LNCaP clone FGC (cell line): ENCODE data around the gene CPTP.

Experiments
- DNase-seq: peaks from one replicate; pipeline ENCODE4 v3.0.0-alpha.2; 2011; ENCODE audit warnings: low read depth
- H3K4me3 ChIP-seq: 2 replicates; pipeline ENCODE4 v1.5.1; 2011; ENCODE audit warnings: mild to moderate bottlenecking, low read depth, low read length, control low read depth
- TF ChIP-seq, protein P1 (sequence below): IDR thresholded peaks from 2 replicates; pipeline ENCODE4 v1.5.1; 2012; ENCODE audit warnings: mild to moderate bottlenecking; ENCODE audit not compliant: control insufficient read depth, insufficient read depth; ENCODE audit errors: extremely low read depth

Gene CPTP

DNA sequence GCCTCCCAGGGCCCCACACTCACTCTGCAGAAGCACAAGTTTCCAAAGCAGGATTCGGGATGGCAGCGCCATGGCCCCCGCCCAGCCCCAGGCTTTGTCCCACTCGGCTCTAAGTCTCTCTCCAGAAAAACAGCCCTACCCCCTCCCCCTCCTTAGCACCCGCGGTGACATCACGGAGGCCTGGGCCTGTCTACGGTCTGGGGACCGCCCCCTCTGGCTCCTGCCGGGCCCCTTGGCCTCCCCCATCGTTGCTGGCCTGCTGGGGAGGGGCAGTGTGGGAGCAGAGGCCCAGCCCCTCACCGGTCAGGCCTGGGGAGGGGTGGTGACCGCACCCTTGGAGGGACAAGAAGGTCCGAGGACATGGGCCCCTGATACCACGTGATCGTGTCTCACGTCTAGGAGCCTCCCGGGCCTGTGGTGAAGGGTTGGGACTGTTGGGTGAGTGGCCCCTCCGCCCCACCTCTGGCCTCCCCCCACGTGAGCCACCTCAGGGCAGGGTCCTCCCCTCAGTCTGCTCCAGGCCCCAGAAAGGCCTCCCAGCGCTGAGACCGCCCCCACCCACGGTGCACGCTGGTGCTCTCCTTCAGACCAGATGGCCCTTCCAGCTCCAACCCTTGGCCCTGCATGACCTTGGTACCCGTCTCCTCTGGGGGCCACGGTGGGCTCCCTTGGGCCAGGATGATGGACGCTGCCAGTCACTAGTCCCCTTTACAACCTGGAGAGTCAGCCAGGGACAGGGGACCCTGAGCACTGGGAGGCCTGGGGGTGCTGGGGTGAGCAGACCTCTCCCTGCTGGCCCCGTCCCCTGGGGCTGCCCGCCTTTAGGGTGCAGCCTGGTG lies 34.0 kb downstream of the CPTP start, which contains the start of gene MXRA8:
Gene MXRA8, minus strand, starts transcription at position 123 of the 839 bp plus-strand sequence. Its CDS starts 51 bp downstream, at position 72.
- no peak within 1 kb of the TSS for H3K4me3 ChIP-seq
- TF ChIP-seq, protein P1, sequence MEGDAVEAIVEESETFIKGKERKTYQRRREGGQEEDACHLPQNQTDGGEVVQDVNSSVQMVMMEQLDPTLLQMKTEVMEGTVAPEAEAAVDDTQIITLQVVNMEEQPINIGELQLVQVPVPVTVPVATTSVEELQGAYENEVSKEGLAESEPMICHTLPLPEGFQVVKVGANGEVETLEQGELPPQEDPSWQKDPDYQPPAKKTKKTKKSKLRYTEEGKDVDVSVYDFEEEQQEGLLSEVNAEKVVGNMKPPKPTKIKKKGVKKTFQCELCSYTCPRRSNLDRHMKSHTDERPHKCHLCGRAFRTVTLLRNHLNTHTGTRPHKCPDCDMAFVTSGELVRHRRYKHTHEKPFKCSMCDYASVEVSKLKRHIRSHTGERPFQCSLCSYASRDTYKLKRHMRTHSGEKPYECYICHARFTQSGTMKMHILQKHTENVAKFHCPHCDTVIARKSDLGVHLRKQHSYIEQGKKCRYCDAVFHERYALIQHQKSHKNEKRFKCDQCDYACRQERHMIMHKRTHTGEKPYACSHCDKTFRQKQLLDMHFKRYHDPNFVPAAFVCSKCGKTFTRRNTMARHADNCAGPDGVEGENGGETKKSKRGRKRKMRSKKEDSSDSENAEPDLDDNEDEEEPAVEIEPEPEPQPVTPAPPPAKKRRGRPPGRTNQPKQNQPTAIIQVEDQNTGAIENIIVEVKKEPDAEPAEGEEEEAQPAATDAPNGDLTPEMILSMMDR = no peak
- DNase-seq = no peak

DNA sequence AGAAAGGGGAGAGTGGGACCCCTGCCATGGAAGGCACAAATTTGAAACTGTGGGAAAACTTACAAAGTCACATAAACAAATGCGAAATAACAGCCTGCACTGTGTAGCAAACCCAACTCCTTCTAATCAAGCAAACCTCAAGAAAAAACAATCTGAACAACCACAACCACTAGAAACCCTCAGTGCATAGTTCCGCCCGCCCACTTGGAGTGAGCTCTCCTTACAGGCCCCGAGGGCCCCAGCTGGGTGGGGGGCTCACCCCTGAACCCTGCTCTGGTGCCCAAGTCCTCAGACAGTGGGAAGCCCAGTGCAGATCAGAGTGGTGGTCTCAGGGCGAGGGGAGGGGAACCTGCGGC lies 34.7 kb downstream of the CPTP start:
- DNase-seq = no peak
- TF ChIP-seq, protein P1 = no peak
- no peak overlapping the region for H3K4me3 ChIP-seq

DNA sequence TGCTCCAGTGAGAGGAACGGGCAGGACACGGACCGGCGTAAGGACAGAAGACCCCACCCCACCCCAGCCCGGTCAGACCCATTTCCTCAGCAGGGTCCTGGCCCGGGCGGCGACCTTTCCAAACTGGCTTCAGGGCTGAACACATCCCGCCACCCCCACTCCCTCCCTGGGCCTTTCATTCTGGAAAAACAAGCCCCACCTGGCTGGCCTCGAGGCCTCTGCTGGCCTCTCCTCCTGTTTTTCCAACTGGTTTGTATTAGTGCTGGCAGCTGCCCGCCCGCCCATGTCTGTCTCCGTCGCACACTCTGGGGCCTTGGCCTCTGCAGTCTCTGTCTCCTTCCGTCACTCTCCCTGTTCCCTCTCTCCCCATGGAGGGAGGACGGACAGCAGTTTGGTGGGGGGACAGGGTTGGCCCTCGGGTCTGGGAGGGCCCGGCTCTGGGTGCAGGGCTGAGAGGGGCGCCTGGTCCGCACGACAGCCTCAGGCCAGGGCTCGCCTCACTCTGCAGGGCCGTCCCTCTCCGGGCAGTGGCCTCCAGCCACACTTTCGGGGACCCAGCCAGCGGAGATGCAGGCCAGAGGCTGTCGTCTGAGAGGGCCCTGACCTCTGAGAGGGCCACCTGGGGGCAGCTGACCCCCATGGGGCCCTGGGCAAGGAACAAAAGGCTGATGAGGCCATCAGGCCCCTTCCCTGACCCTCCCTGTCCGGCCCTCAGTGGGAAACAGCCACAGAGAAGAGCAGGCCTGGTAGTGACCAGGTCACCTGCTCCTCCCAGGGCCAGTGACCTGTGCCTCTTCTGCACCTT lies 35.3 kb downstream of the CPTP start:
- TF ChIP-seq, protein P1 = no peak
- H3K4me3 ChIP-seq = no peak overlapping the region
- DNase-seq = no peak

GRCh38 chr1:1360506-1361169 lies 36.0 kb downstream of the CPTP start:
- no peak overlapping the region for H3K4me3 ChIP-seq
- TF ChIP-seq, protein P1 = no peak
- no peak for DNase-seq

GRCh38 chr1:1361233-1361981 lies 36.8 kb downstream of the CPTP start:
- no peak for DNase-seq
- TF ChIP-seq, protein P1 = no peak
- H3K4me3 ChIP-seq = no peak overlapping the region

DNA sequence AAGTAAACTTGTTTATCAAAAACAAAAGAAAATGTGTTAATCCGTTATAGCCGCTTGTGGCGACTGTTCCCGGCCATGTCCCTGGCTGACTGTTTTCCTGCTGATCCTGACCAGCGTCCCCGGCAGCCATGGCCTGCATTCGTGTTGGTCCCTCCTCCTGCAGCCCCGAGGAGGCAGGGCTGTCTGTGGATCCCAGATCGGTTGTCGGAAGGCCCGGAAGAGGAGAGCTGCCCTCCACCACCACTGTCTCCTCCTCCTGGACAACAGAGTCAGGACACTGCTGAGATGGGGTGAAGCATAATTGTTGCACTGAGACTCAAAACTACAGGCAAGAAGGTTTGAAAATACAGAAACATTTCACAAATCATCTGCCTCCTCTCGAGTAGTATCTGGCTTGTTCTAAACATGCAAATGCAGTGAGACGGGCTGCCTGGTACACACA lies 37.4 kb downstream of the CPTP start:
- no peak for DNase-seq

More for the DNA sequence above, 37.4 kb downstream of the CPTP start:
- H3K4me3 ChIP-seq = no peak overlapping the region
- TF ChIP-seq, protein P1 = no peak
